H1 (cell line): ENCODE results near the gene SLC7A10. TPM values are rescaled to one million over a fixed set of nuclear protein-coding genes. Genes with fewer than 3 reads are reported as not detected.

Experiments used
- CTCF ChIA-PET: fragments of 300-600 bp; sonication (Branson Sonifier 250); formaldehyde crosslinking; loops from one replicate; lab custom pipeline; 2021; ENCODE audit not compliant: partially characterized antibody; lab: Charles Lee
- POLR2A ChIA-PET: fragments of 300-600 bp; sonication (Branson Sonifier 250); formaldehyde crosslinking; loops from one replicate; lab custom pipeline; 2021; ENCODE audit warnings: inconsistent platforms; ENCODE audit not compliant: partially characterized antibody; lab: Charles Lee
- DNase-seq, 2 experiments: peaks; one replicate each; pipeline versions ENCODE4 v3.0.0 to v3.0.0-alpha.2; 2010 to 2022; ENCODE audit warnings: low spot score in 2 of 2, low read depth in 1 of 2, mixed read lengths in 1 of 2
- FAIRE-seq: peaks from 2 replicates; lab custom pipeline; 2011; peaks lifted over from hg19 to GRCh38; lab: Jason Lieb, UNC
- H2AFZ ChIP-seq: 2 replicates; pipeline ENCODE4 v1.8.1; 2012; ENCODE audit warnings: low read length, inconsistent platforms
- H2AK5ac ChIP-seq: 2 replicates; pipeline ENCODE4 v1.6.1; 2013; ENCODE audit warnings: low read depth, low read length
- H2BK120ac ChIP-seq: replicated peaks from 2 replicates; pipeline ENCODE3; 2013; ENCODE audit warnings: low read depth, low read length, inconsistent platforms
- H2BK12ac ChIP-seq: 2 replicates; pipeline ENCODE4 v1.6.1; 2013; ENCODE audit warnings: low read depth, low read length
- H2BK15ac ChIP-seq: 2 replicates; pipeline ENCODE4 v1.6.1; 2013; ENCODE audit warnings: low read length
- H2BK20ac ChIP-seq: 2 replicates; pipeline ENCODE4 v1.6.1; 2013; ENCODE audit warnings: low read length
- H2BK5ac ChIP-seq: 2 replicates; pipeline ENCODE4 v1.6.1; 2013; ENCODE audit warnings: low read depth, low read length
- H3K14ac ChIP-seq: 2 replicates; pipeline ENCODE4 v1.6.1; 2013; ENCODE audit warnings: inconsistent platforms; ENCODE audit not compliant: insufficient read length
- H3K18ac ChIP-seq: 2 replicates; pipeline ENCODE4 v1.6.1; 2013; ENCODE audit warnings: low read length; ENCODE audit errors: extremely low read depth
- H3K23ac ChIP-seq: 2 replicates; pipeline ENCODE4 v1.6.1; 2013; ENCODE audit warnings: inconsistent platforms; ENCODE audit not compliant: insufficient read length
- H3K23me2 ChIP-seq: 2 replicates; pipeline ENCODE4 v1.6.1; 2013; ENCODE audit warnings: low read depth, low read length
- H3K27ac ChIP-seq: 2 replicates; pipeline ENCODE4 v1.6.1; 2011; ENCODE audit warnings: low read depth, low read length, inconsistent platforms
- H3K27me3 ChIP-seq, 4 experiments: replicated peaks in 1 of 4; 1 replicate in 1 of 4; 2 replicates in 3 of 4; pipeline versions ENCODE4 v1.6.1 to v1.8.1; 2011 to 2013; ENCODE audit warnings: low read length in 3 of 4, mild to moderate bottlenecking in 3 of 4, inconsistent platforms in 2 of 4, mixed read lengths in 2 of 4, moderate library complexity in 1 of 4; ENCODE audit not compliant: control insufficient read depth in 3 of 4, insufficient read depth in 3 of 4; ENCODE audit errors: extremely low read depth in 1 of 4
- H3K36me3 ChIP-seq, 4 experiments: 2 replicates each; pipeline versions ENCODE4 v1.6.1 to v1.8.1; 2011 to 2013; ENCODE audit warnings: mild to moderate bottlenecking in 4 of 4, low read length in 3 of 4, moderate library complexity in 2 of 4, control low read depth in 1 of 4, inconsistent platforms in 1 of 4; ENCODE audit not compliant: insufficient read depth in 4 of 4, control insufficient read depth in 2 of 4
- H3K4ac ChIP-seq: replicated peaks from 2 replicates; pipeline ENCODE3; 2013; ENCODE audit warnings: low read length, low read depth, mixed read lengths, inconsistent platforms; ENCODE audit not compliant: insufficient read length
- H3K4me1 ChIP-seq, 4 experiments: replicated peaks in 1 of 4; 1 replicate in 1 of 4; 2 replicates in 3 of 4; pipeline versions ENCODE4 v1.6.1 to v1.8.1; 2011 to 2013; ENCODE audit warnings: low read length in 3 of 4, inconsistent platforms in 2 of 4, mixed read lengths in 1 of 4; ENCODE audit not compliant: insufficient read depth in 4 of 4, control insufficient read depth in 3 of 4
- H3K4me2 ChIP-seq, 2 experiments: 2 replicates each; pipeline versions ENCODE4 v1.6.1 to v1.8.1; 2011 to 2013; ENCODE audit warnings: low read depth in 2 of 2, low read length in 2 of 2, control low read depth in 1 of 2, inconsistent platforms in 1 of 2, mild to moderate bottlenecking in 1 of 2; ENCODE audit not compliant: insufficient read depth in 1 of 2
- H3K4me3 ChIP-seq, 4 experiments: fragments of 200-600, 300-600 bp in 1 of 4; sonication (generic), shearing (Covaris generic), sonication (Bioruptor Twin) in 1 of 4; 2 replicates each; pipeline versions ENCODE4 v1.5.1 to v1.8.1; 2011 to 2016; ENCODE audit warnings: low read length in 4 of 4, low read depth in 3 of 4, control low read depth in 2 of 4, inconsistent platforms in 2 of 4, mild to moderate bottlenecking in 2 of 4, mixed read lengths in 1 of 4, moderate library complexity in 1 of 4; ENCODE audit not compliant: insufficient read depth in 2 of 4; ENCODE audit errors: extremely low read depth in 1 of 4
- H3K56ac ChIP-seq: replicated peaks from 2 replicates; pipeline ENCODE3; 2013; ENCODE audit warnings: low read depth, mild to moderate bottlenecking, mixed read lengths, low read length, inconsistent platforms; ENCODE audit not compliant: insufficient read length
- H3K79me1 ChIP-seq: 2 replicates; pipeline ENCODE4 v1.6.1; 2013; ENCODE audit warnings: low read depth, low read length, control low read depth
- H3K79me2 ChIP-seq, 2 experiments: 2 replicates each; pipeline versions ENCODE4 v1.6.1 to v1.8.1; 2012 to 2013; ENCODE audit warnings: low read length in 2 of 2, mild to moderate bottlenecking in 2 of 2, inconsistent platforms in 1 of 2; ENCODE audit not compliant: insufficient read depth in 2 of 2, control insufficient read depth in 1 of 2
- H3K9ac ChIP-seq, 4 experiments: replicated peaks in 1 of 4; 1 replicate in 1 of 4; 2 replicates in 3 of 4; pipeline versions ENCODE4 v1.6.1 to v1.8.1; 2011 to 2013; ENCODE audit warnings: low read depth in 3 of 4, low read length in 3 of 4, control low read depth in 2 of 4, mild to moderate bottlenecking in 2 of 4, moderate library complexity in 2 of 4, inconsistent platforms in 1 of 4; ENCODE audit errors: extremely low read depth in 1 of 4
- H3K9me3 ChIP-seq, 2 experiments: 2 replicates each; pipeline versions ENCODE4 v1.6.1 to v1.8.1; 2012 to 2013; ENCODE audit warnings: mild to moderate bottlenecking in 2 of 2, moderate library complexity in 2 of 2, control low read depth in 1 of 2, inconsistent platforms in 1 of 2, low read depth in 1 of 2, low read length in 1 of 2, mixed read lengths in 1 of 2; ENCODE audit not compliant: insufficient read depth in 2 of 2
- H4K20me1 ChIP-seq, 2 experiments: replicated peaks in 1 of 2; 2 replicates each; pipeline versions ENCODE3 to v1.8.1; 2011 to 2013; ENCODE audit warnings: inconsistent platforms in 2 of 2, low read length in 2 of 2, mild to moderate bottlenecking in 1 of 2; ENCODE audit not compliant: insufficient read depth in 2 of 2, control insufficient read depth in 1 of 2
- H4K5ac ChIP-seq: 2 replicates; pipeline ENCODE4 v1.6.1; 2013; ENCODE audit warnings: low read length, low read depth, mixed read lengths, inconsistent platforms; ENCODE audit not compliant: insufficient read length
- H4K8ac ChIP-seq: 2 replicates; pipeline ENCODE4 v1.8.0; 2013; ENCODE audit warnings: mild to moderate bottlenecking, moderate library complexity, low read length, inconsistent platforms; ENCODE audit not compliant: insufficient read depth; ENCODE audit errors: extremely low read depth
- H4K91ac ChIP-seq: replicated peaks from 2 replicates; pipeline ENCODE3; 2013; ENCODE audit warnings: low read length, mixed read lengths, inconsistent platforms; ENCODE audit not compliant: insufficient read length
- EGR1 ChIP-seq: IDR thresholded peaks from 2 replicates; pipeline ENCODE4 v1.6.1; 2011; ENCODE audit warnings: low read depth, low read length, borderline replicate concordance
- EP300 ChIP-seq, 2 experiments: IDR thresholded peaks; 1 replicate in 1 of 2; 2 replicates in 1 of 2; pipeline ENCODE4 v1.6.1; 2011 to 2012; ENCODE audit warnings: low read depth in 2 of 2, low read length in 2 of 2, mild to moderate bottlenecking in 2 of 2, borderline replicate concordance in 1 of 2, inconsistent platforms in 1 of 2, moderate library complexity in 1 of 2
- PHF8 ChIP-seq: fragments of 200-600 bp; sonication (generic); conservative IDR thresholded peaks from 2 replicates; pipeline ENCODE4 v1.7.1; 2012; ENCODE audit warnings: low read depth, mild to moderate bottlenecking, inconsistent platforms, low read length, moderate library complexity
- POLR2A ChIP-seq, 2 experiments: IDR thresholded peaks; 1 replicate in 1 of 2; 2 replicates in 1 of 2; pipeline ENCODE4 v1.6.1; 2011; ENCODE audit warnings: low read depth in 2 of 2, low read length in 2 of 2, mild to moderate bottlenecking in 2 of 2; ENCODE audit errors: control extremely low read depth in 1 of 2
- SIX5 ChIP-seq: IDR thresholded peaks from 2 replicates; pipeline ENCODE4 v1.6.1; 2011; ENCODE audit warnings: mild to moderate bottlenecking, low read depth, low read length
- TCF12 ChIP-seq: IDR thresholded peaks from 2 replicates; pipeline ENCODE4 v1.6.1; 2011; ENCODE audit warnings: low read depth, mild to moderate bottlenecking, low read length
- WGBS, 2 experiments: shearing (Covaris generic) in 1 of 2; methylation state at CpG; one replicate each; pipeline versions ENCODE4 v1.1.6 to v1.1.7; 2013 to 2015; ENCODE audit warnings: low lambda C conversion rate in 2 of 2, mixed read lengths in 2 of 2, inconsistent platforms in 1 of 2, low coverage in 1 of 2, missing lambda C conversion rate in 1 of 2; ENCODE audit not compliant: insufficient replicate concordance in 2 of 2, insufficient coverage in 1 of 2, insufficient read length in 1 of 2; ENCODE audit errors: extremely low coverage in 1 of 2, missing lambda C conversion rate in 1 of 2; 5-methylcytosine and 5-hydroxymethylcytosine counted together
- polyA plus RNA-seq, 7 experiments: library from polyadenylated mRNA; depleted of rRNA in 3 of 7; stranded (reverse) in 5 of 7; unstranded in 2 of 7; fragments of >200 nt in 5 of 7; fragments of 200-250 nt in 2 of 7; gene quantifications; 1 replicate in 5 of 7; 2 replicates in 1 of 7; 4 replicates in 1 of 7; pipeline versions ENCODE4 v1.2.1 to v1.2.3, GENCODE V29; 2011 to 2013; ENCODE audit warnings: missing spikeins in 2 of 7, mixed read lengths in 2 of 7
- total RNA-seq: library from RNA; stranded (reverse); fragmentation: NEBNext Ultra II Directional; extraction: Animal tissue kit (Norgen Biotek cat#: 25700); gene quantifications from 2 replicates; pipeline ENCODE4 v1.2.1, GENCODE V29; 2021
- TF ChIP-seq, protein P1 (sequence below): IDR thresholded peaks from 2 replicates; pipeline ENCODE4 v1.6.1; 2012; ENCODE audit warnings: inconsistent platforms
- TF ChIP-seq, protein P2 (sequence below): IDR thresholded peaks from 2 replicates; pipeline ENCODE4 v1.6.1; 2012; ENCODE audit warnings: inconsistent platforms

The SLC7A10 gene
- total and polyA plus RNA-seq, 2 of the 8 experiments (the other 6 are each of a cell fraction or from before 2014, with no cell fraction given), result 3.7 to 7.1 TPM

DNA sequence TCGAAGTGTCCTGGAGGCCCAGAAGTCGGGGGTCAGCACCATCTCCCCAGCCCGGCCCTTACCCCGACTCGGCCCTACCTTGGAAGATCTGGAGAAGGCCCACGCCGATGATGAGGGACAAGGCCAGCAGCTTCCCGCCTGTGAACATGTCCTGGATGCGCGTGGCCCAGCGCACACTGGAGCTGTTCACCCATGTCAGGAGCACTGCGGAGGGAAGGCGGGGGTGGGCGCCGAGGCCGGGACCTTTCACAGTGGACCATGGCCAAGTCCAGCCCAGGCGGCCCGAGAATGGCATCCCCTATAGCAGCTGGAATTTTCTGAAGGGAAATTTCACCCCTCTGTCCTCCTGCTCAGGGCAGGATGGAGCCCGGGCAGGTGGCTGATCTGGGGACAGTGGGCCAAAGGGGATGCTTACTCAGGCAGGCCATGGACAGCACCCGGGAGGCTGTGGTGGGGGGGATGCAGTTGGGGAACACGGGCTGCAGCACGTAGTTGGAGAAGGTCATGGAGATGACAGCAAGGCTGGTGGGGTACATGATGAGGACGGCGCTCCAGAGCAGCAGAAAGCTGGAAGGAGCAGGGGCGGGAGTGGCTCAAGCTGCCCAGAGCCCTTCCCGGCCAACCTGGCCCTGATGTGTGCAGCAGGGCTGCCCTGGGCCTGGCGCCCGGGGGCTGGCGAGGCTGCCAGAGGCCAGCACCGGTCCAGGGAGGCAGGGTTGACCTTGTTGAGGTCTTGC, 13.0 kb downstream of the SLC7A10 start:
- DNase-seq (no peak), FAIRE-seq (no peak)
- Histone ChIP-seq H3K79me1 (no peaks in the 10 kb centered on the region), H3K4me3 (no peak overlapping the region), H3K14ac (no peak overlapping the region), H2AFZ (no peak overlapping the region), H2BK20ac (no peak overlapping the region), H3K36me3 (no peaks in the 10 kb centered on the region), H2BK120ac (no peak overlapping the region), H3K23me2 (no peaks in the 10 kb centered on the region), H3K27me3 (no peaks in the 10 kb centered on the region), H4K91ac (no peak overlapping the region), H3K79me2 (no peaks in the 10 kb centered on the region), H2BK15ac (no peak overlapping the region), H3K4ac (no peak overlapping the region), H2AK5ac (no peak overlapping the region), H3K4me2 (no peak overlapping the region), H4K5ac (no peak overlapping the region), H3K56ac (no peak overlapping the region), H3K27ac (no peak overlapping the region), H3K23ac (no peak overlapping the region), H4K20me1 (peaks cover 0 to 2% of the 10 kb centered on the region in 2 experiments), H3K18ac (no peak overlapping the region), H2BK5ac (no peak overlapping the region; the same call in 1 of the 2 replicates), H4K8ac (peak overlapping the region; percentile 57; the same call in 1 of the 2 replicates), H3K9me3 (no peaks in the 10 kb centered on the region), H3K9ac (no peak overlapping the region), H3K4me1 (peaks cover 0 to 2% (median under 1%) of the 10 kb centered on the region in 4 experiments; a peak in 3 of 7 replicates), H2BK12ac (no peak overlapping the region)
- POLR2A ChIA-PET, result interaction anchor here (1.2 kb wide), 1 partner anchor 9 kb away, joined by 4 read pairs; no protein-coding TSS in a partner anchor
- 97% methylated on average over 14 of the region's 30 CpGs; no CpG with 5 or more reads in 1 of the 2 experiments for WGBS, 2 experiments
- CTCF ChIA-PET, result interaction anchor here (0.6 to 1.1 kb wide), 5 partner anchors 28 to 565 kb away, joined by 3 read pairs; no protein-coding TSS in a partner anchor
- TF ChIP-seq, protein P1, sequence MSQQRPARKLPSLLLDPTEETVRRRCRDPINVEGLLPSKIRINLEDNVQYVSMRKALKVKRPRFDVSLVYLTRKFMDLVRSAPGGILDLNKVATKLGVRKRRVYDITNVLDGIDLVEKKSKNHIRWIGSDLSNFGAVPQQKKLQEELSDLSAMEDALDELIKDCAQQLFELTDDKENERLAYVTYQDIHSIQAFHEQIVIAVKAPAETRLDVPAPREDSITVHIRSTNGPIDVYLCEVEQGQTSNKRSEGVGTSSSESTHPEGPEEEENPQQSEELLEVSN, result no peak
- no peak for TF ChIP-seq SIX5
- no peak for TF ChIP-seq EGR1
- TF ChIP-seq PHF8, result no peak
- no peak for TF ChIP-seq POLR2A (IDR thresholded peaks at IDR 0.05; ENCODE audit: control extremely low read depth in 1 of 2, low read depth in 2 of 2, low read length in 2 of 2)
- TF ChIP-seq, protein P2, sequence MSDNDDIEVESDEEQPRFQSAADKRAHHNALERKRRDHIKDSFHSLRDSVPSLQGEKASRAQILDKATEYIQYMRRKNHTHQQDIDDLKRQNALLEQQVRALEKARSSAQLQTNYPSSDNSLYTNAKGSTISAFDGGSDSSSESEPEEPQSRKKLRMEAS, result no peak
- TF ChIP-seq EP300 (IDR thresholded peaks at IDR 0.05; ENCODE audit: borderline replicate concordance in 1 of 2, low read depth in 2 of 2, low read length in 2 of 2), result no peak
- no peak for TF ChIP-seq TCF12
